Measurements from ENCODE around the gene CCM2. TPM values are rescaled to one million over a fixed set of nuclear protein-coding genes. Genes with fewer than 3 reads are reported as not detected.

Gene CCM2
- total and polyA plus RNA-seq, 8 donors = 1.8 to 39.0 (median 26.6) TPM

DNA sequence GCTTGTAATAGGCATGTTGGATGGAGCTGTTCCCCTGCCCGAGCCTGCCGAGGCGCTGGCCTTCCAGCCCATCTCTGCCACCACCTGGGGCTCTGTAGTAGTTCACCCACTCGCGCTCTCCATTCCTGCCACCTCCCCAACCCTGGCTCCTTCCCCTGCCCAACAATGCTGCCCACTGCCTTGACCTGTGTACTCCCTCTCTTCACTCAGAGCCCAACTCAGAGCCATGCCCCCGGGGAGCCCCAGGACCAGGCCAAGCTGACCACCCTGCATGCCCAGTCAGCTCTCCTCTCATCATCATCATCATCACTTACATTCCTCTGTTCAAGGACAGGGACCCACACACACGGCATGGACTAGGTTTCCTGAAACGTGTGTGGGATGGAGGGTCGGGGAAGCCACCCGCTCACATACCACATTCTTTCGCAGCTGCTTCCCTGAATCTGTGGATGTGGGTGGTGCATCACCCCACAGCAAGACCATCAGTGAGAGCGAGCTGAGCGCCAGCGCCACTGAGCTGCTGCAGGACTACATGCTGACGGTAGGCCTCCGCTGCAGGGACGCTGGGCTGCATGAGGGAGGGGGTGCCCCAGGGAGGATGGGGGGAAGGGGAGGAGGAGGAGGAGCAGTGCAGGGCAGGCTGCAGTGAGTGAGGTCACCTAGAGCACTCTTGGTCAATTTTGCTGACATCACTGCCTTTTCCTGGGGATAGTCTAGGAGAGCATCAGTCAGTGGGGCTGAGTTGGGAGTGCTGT is 73.2 kb downstream of the CCM2 start:
- Histone ChIP-seq H3K27me3 (no peaks in the 10 kb centered on the region), H3K9me3 (no peaks in the 10 kb centered on the region), H3K4me3 (no peak overlapping the region), H3K27ac (no peak overlapping the region), H3K4me1 (peaks cover 0 to 3% (median 0%) of the 10 kb centered on the region in 4 donors), H3K36me3 (peaks cover 54 to 100% (median 99%) of the 10 kb centered on the region in 4 donors)
- intact Hi-C loops (cut with DNase I; ENCODE audit: low total_unique reads) = no loop called here
- DNase-seq = no peak
- TF ChIP-seq, protein P1, sequence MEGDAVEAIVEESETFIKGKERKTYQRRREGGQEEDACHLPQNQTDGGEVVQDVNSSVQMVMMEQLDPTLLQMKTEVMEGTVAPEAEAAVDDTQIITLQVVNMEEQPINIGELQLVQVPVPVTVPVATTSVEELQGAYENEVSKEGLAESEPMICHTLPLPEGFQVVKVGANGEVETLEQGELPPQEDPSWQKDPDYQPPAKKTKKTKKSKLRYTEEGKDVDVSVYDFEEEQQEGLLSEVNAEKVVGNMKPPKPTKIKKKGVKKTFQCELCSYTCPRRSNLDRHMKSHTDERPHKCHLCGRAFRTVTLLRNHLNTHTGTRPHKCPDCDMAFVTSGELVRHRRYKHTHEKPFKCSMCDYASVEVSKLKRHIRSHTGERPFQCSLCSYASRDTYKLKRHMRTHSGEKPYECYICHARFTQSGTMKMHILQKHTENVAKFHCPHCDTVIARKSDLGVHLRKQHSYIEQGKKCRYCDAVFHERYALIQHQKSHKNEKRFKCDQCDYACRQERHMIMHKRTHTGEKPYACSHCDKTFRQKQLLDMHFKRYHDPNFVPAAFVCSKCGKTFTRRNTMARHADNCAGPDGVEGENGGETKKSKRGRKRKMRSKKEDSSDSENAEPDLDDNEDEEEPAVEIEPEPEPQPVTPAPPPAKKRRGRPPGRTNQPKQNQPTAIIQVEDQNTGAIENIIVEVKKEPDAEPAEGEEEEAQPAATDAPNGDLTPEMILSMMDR (IDR thresholded peaks at IDR 0.05) = no peak
- no peak for TF ChIP-seq EP300 (IDR thresholded peaks at IDR 0.05)
- TF ChIP-seq POLR2A (IDR thresholded peaks at IDR 0.05) = no peak
- no peak for TF ChIP-seq POLR2AphosphoS5 (IDR thresholded peaks at IDR 0.05)
- WGBS, 5 donors = 86 to 91% (median 87%) methylated on average over 17 of the region's 17 CpGs

DNA sequence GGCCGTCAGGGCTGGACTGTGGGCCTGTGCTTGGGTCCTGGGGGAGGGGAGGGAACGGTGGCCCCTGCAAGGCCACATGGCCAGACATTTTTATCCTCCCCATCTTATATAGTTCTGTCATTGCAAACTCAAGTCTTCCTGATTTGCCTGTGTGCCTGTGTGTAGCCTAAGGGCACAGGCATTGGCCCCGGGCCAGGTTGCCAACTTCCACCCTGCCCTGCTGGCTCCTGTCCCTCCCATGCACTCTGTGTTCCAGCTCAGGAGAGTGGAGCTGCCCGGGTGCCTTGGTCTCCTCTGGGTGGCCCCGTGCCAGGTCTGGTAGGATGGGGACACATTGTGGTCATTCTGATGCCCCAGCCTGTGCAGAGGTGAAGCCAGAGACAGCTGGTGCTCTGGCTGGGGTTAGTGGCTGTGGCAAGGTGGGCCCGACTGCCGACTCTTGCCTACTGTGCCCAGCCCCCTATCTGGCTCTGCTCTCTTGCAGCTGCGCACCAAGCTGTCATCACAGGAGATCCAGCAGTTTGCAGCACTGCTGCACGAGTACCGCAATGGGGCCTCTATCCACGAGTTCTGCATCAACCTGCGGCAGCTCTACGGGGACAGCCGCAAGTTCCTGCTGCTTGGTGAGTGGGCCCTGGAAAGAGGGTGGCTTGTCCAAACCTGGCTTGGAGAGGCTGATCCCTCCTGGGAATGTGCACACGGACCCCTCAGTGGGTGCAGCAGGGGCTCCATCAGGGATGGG is 74.0 kb downstream of the CCM2 start:
- intact Hi-C loops (cut with DNase I; ENCODE audit: low total_unique reads) = no loop called here
- Histone ChIP-seq H3K27me3 (no peaks in the 10 kb centered on the region), H3K4me3 (no peak overlapping the region), H3K9me3 (no peaks in the 10 kb centered on the region), H3K27ac (no peak overlapping the region), H3K4me1 (no peaks in the 10 kb centered on the region), H3K36me3 (peaks cover 54 to 96% (median 92%) of the 10 kb centered on the region in 4 donors)
- DNase-seq = no peak
- TF ChIP-seq POLR2AphosphoS5 (IDR thresholded peaks at IDR 0.05) (no peak), POLR2A (IDR thresholded peaks at IDR 0.05) (no peak), EP300 (IDR thresholded peaks at IDR 0.05) (no peak)
- TF ChIP-seq, protein P1 (IDR thresholded peaks at IDR 0.05) = no peak
- WGBS, 5 donors = 86 to 95% (median 88%) methylated on average over 11 to 15 of the region's 15 CpGs

DNA sequence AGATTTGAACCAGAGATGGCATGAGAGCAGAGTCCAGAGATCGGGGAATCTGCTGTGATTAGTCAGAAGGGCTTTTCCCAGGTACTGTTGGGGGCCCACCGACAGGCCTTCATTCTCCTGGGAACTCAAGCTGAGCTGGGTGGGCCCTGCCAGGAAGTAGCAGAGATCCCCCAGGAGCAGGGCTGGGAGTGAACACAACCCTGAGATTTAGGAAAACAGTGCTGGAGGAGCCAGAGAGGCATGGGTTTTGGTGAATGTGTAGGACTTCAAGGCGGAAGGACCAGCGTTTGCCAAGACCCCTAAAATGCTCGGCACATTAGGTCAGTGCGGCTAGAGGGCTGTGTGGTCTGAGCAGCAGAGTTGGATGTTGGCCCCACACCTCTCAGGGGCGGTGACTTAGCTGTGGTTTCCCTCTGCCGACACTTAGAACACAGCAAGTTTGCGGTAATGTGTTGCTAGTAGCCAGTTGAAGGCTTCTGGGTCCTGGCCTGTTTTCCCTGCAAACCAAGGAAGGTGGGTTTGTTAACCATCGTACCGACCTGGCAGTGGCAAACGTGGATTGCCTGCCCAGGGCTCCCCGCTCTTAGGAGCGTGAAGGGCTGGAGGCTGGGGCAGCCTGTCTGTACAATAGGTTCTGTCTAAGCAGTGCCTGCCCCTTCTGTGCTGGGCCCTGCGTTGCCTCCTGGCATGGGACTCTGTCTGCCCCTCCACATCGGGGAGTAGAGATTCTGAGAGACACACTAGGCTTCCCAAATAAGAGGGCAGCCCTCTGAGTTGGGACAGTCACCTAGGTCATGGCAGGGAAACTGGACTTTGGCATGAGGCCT is 74.7 kb downstream of the CCM2 start:
- DNase-seq = no peak
- Histone ChIP-seq H3K27ac (no peak overlapping the region), H3K4me3 (no peak overlapping the region), H3K9me3 (no peaks in the 10 kb centered on the region), H3K4me1 (no peaks in the 10 kb centered on the region), H3K36me3 (peaks cover 52 to 89% (median 85%) of the 10 kb centered on the region in 4 donors), H3K27me3 (no peaks in the 10 kb centered on the region)
- 90 to 93% (median 91%) methylated on average over 16 of the region's 16 CpGs for WGBS, 5 donors
- intact Hi-C loops (cut with DNase I; ENCODE audit: low total_unique reads) = no loop called here
- TF ChIP-seq EP300 (IDR thresholded peaks at IDR 0.05) (no peak), POLR2AphosphoS5 (IDR thresholded peaks at IDR 0.05) (no peak), POLR2A (IDR thresholded peaks at IDR 0.05) (no peak)
- TF ChIP-seq, protein P1 (IDR thresholded peaks at IDR 0.05) = no peak

DNA sequence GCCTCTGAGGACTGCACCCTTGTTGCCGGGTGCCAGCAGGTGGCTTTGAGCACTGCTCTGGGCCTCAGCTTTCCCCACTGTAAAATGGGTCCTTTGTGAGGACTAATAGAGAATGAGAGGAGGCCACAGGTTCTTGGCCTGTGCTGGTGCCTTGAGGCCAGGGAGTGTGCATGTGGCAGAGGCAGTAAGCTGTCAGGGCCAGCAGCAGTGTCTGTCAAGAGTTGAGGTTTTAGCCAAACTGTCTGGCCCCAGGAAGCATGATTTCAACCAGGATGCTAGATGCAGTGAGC is 75.3 kb downstream of the CCM2 start:
- DNase-seq = no peak

More for the DNA sequence above, 75.3 kb downstream of the CCM2 start:
- 87 to 100% (median 90%) methylated on average over 1 of the region's 1 CpG for WGBS, 5 donors
- intact Hi-C loops (cut with DNase I; ENCODE audit: low total_unique reads) = no loop called here
- Histone ChIP-seq H3K9me3 (no peaks in the 10 kb centered on the region), H3K4me1 (no peaks in the 10 kb centered on the region), H3K27ac (no peak overlapping the region), H3K36me3 (peaks cover 52 to 83% (median 79%) of the 10 kb centered on the region in 4 donors), H3K27me3 (no peaks in the 10 kb centered on the region), H3K4me3 (no peak overlapping the region)
- TF ChIP-seq, protein P1 (IDR thresholded peaks at IDR 0.05) = no peak
- TF ChIP-seq POLR2A (IDR thresholded peaks at IDR 0.05) (no peak), EP300 (IDR thresholded peaks at IDR 0.05) (no peak), POLR2AphosphoS5 (IDR thresholded peaks at IDR 0.05) (no peak)
